Measurements from ENCODE around the gene BCKDK.

Gene BCKDK

GRCh38 chr16:31080035-31080629 is 28.1 kb upstream of the BCKDK start:
- no peak for DNase-seq

DNA sequence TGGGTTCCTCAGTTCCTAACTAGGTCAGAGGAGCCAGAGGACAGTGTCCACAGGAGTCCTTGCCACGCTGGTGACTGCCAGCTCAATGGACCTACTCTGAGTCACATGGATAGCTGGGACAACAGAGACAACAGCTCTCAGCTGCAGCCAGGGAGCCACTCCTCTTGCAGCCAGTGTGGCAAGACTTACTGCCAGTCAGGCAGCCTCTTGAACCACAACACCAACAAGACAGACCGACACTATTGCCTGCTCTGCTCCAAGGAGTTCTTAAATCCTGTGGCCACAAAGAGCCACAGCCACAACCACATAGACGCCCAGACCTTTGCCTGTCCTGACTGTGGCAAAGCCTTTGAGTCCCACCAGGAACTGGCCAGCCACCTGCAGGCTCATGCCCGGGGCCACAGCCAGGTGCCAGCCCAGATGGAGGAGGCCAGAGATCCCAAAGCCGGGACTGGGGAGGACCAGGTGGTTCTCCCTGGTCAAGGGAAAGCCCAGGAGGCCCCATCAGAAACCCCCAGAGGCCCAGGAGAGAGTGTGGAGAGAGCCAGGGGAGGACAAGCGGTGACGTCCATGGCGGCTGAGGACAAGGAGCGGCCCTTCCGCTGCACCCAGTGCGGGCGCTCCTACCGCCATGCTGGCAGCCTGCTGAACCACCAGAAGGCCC is 27.3 kb upstream of the BCKDK start:
- no peak for DNase-seq

GRCh38 chr16:31081428-31082351 is 26.5 kb upstream of the BCKDK start:
- no peak for DNase-seq

DNA sequence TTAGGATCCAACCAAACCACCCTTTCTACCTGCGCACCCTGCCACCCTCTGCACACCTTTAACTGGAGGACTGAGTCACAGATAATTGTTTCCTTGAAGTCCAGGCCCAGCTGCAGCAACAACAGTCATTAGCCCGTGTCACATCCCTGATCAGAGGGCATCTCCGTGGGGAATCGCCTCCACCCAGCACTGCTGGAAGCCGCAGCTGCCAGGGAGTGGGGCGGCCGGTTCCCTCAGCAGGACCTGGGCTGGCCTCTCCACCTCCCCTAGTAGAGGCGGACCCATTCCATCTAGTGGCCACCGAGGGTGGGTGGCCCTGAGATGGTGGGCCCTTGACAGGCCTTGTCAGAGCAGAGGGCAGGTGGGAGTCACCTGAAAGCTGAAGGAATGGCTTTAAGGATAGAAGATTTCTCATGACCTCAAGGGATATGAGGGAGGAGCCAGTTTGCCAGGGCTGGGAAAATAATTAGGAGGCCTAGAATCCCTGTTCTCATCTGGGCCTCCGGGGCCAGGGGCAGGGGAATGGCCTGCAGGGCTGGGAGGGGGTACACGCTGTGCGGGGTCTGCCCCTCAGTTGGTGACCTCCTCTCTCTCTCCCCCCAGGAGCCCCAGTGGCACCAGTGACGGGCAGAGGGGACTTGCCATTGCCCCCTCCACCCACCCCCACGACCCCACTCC is 25.7 kb upstream of the BCKDK start:
- no peak for DNase-seq

DNA sequence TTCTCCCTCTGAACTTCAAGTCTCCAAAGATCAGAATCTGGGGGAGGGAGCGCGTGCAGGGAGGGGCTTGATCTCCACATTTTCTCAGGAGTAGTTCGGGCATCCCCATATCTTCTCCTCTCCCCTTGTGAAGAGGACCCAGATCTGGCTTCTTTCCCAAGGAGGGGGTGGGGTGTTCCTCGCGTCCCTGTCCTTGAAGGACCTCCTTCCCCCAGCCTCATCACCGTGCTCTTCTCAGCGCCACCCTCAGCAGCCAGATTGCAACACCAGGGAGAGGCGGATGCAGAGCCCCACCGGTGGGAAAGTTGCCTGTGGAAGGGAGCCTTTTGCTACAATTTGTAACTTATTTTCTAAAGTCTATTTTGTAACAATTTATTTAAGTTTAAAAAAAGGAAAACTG is 25.1 kb upstream of the BCKDK start:
- DNase-seq = no peak

DNA sequence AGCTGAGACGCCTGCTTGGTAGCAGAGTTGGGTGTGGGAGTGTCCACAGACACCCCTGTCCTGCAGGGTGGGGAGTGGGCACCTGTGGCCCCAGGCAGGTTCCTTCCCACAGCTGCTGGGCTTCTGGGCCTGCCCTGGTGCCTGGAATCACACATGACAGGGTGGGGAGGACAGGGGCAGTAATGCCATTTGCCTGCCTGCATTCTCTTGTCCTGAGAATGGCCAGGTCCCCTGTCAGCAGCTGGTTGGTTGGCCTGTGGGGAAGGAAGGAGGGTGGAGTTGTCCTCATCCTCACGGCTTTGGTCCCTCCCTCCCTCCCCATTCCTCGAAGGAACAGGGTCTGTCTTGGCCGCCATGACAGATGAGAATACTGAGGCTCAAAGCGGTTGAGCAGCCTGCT is 24.6 kb upstream of the BCKDK start:
- DNase-seq = no peak

DNA sequence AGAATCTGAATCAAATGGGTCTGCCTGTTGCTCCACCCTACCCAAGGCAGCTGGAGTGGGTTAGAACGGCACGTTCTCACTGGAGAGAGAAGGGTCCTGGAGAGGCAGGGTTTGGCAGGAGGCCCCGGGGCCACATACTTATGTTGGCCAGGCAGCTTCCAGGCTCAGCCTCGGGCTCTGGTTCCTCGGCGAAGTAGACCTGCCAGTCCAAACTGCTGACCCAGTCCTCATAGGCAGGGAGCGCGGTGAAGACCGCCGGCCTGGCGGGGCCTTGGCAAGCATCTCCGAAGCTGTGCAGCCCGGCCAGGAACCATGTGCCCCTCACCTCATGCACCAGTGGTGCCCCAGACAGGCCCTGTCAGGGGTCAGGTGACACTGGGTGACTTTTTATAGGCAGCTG is 24.2 kb upstream of the BCKDK start:
- no peak for DNase-seq

GRCh38 chr16:31084584-31085302 is 23.4 kb upstream of the BCKDK start:
- no peak for DNase-seq

GRCh38 chr16:31085411-31085810 is 22.8 kb upstream of the BCKDK start:
- no peak for DNase-seq

DNA sequence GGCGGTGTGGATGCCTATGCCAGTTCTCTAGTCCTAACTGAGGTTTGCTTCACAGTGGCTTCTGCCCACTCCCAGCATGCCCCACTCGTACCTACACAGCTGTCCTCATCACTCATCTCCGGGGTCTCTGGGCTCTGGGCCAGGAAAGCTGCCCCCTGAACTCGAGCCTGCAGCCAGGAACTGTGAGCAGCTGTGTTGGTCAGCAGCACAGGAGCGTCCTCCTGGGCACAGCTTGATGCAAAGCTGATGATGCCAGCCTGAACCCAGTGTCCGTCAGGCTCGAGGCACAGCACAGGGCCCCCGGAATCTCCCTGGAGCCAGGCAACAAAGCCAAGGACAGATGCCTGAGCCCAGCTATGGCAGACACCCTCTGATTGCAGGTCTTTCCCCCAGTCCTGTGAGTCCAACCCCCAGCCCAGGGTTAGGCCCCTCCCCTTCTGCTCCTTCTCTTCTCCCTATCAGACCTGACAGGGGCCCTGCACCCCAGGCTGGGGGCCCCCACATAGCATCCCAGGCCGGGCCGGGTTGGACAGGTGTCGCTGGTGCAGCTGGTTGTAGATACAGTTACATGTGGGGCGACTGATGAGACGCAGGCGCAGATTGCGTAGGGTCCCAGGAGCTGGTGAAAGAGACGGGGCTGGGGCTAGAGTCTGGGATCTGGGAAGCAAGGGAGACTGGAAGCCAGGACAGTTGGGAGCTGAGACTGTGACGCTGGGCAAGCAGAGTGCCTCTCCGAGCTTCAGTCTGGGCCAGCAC is 22.1 kb upstream of the BCKDK start:
- DNase-seq = no peak

GRCh38 chr16:31086629-31086906 is 21.6 kb upstream of the BCKDK start:
- no peak for DNase-seq

DNA sequence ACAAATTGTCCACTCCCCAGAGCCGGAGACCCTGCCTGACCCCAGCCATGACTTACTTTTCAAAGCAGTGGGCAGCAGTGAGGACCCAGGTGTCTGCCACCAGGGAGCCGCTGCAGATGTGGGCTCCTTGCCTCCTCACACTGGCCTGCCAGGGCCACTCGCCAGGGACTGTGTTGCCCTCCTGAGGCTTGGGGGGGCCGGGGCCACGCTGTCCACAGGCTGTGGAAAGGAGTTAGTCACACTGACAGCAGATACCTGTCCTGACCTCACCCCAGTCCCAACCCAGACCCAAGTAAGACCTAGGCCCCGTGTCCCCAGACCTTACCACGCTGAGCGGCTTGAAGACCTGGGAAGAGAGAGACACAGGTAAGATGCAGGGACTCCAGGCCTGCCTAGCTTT is 20.7 kb upstream of the BCKDK start:
- DNase-seq = no peak

DNA sequence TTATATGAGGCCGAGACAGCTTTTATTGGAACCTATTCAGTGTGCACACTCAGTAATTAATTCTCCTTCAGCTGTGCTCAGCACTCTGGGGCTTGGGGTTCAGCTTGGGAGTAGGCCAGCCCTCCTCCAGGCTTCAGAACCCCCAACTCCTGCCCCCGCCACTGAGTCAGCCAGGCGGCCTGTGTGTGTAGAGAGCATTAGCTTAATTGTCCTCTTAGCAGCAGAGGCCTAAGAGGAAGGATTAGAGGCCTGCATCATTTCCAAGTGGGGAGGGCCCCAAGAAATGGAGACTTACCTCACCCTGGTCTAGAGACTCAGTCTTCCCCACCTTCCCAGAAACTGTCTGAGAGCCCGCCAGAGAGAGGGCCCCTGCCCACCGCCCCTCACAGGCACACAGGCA is 20.2 kb upstream of the BCKDK start:
- no peak for DNase-seq

DNA sequence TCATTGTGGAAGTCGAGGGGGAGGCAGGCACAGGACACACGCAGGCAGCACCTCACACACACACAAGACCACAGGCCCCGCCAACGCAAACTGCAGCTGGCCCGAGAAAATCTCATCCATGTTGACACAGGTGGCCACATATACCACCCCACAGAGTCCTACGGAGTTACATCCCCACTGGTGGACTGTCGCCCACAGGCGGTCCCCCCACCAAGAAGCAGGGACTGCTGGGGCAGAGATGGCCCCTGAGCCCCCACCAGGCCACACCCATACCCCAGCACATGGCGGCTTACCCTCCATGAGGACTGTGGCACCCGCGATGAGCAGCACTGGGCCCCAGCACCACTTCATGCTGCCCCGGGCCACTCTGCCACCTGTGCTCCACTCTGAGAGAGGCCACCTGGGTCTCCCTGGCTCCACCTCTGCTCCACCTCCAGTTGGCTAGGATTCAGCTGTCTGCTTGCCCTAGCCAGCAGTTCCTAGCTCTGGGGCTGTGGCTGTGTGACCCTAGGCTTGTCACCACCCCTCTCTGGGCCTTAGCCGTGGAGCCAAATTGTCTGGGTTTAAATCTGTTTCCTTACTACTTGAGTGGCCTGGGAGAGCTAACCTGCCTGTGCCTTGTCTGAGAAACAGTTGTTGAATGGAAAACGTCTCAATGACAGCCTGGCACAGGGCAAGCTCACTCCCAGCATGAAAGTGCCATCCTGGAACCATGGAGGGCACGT is 19.6 kb upstream of the BCKDK start, which contains the start of gene PRSS53:
TSS of gene PRSS53 (minus strand) at position 485 of the 725 bp plus-strand sequence. CDS start at position 351, 134 bp downstream.
- DNase-seq = no peak

DNA sequence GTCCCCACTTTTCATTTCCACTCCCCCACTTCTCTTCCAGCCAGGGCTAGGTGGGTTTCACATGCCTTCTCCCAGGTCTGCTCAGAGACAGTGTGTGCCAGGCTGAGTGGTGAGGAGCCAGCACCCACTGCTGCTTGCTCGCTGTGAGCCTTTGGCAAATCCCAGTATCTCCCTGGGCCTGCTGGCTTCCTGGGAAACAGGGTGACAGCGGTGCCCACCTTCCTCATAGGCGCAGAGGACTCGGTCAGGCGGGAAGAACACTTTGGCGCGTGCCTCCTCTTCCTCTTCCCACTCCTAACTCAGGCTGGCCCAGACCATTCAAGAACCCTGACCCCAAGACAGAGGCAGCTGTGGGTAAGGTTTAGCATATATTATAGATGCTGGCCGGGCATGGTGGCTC is 19.0 kb upstream of the BCKDK start:
- DNase-seq = no peak

DNA sequence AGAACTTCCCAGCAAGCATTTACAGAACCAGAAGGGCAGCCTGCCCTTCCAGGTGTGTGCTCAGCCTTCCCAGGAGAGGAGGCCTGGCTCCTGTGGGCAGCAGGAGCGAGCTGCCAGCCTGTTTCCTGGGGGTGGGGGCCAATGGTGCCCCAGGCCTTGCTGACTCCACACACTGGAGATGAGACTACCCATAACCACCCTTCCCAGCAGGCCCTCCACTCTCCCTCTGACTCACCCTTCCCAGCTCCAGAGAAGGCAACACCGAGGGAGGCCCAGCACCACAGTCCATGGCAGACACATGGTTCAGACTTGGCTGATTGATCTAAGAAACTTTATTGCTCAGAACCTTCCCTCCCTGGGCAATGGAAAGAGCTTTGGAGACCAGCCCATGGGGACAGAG is 17.6 kb upstream of the BCKDK start:
- DNase-seq = no peak

GRCh38 chr16:31092330-31092729 is 15.9 kb upstream of the BCKDK start:
- DNase-seq = no peak

DNA sequence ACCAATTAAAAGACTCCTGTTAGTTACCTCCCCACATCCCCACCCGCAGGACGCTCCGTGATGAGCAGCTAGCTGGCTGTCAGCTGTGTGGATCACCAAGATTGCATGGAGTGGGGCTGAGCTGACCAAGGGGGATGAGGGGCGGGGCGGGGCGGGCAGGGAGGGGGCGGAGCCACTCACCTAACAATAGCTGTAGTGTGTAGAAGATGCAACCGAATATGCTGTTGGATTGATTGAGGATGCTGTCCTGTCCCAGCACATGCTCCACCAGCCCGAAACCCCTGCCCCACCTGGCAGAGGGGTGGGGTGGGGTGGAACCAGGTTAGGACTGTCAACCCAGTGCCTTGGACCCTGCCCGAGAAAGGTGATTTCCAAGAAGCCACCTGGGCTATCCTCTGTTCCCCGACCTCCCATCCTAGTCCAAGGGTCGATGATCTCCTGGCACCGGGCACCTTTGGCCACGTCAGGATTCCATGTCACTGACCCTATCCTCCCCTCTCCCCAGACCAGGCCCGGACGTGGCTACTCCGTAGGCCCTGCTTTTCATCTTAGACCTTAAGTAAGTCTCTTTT is 15.0 kb upstream of the BCKDK start:
- peak in 1 of 5 experiments; percentile 51 for DNase-seq

DNA sequence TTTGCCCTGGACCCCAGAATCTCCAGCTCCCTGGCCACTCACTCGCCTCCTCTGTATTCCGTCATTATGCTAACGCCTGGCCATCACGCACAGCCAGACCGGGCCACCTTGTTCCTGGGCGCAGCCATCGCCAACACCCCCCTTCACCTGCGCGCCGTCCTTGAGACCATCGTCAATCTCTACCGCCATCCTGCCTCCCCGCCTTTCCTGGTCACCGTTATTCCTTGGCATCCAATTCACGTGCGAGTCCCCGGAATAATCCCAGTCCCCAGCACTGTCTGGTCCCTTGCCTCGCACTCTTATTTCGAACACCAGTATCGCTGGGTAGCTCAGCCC is 14.1 kb upstream of the BCKDK start:
- DNase-seq = no peak

- peak; percentile 65 to 91 (median 82) for DNase-seq
These were observed 13.6 kb upstream of the BCKDK start, which contains the start of gene VKORC1 for GRCh38 chr16:31094424-31095120. VKORC1 (minus strand) TSS chr16:31094797; CDS start chr16:31094729, 68 bp downstream.

Data from T-helper 2 cell (primary cell).